AG04449 (cell line): Measurements from ENCODE around the gene PES1.

Experiments used
- CTCF ChIA-PET: fragments of 350-600 bp; formaldehyde crosslinking; extraction: SDS; loops from one replicate; lab custom pipeline; 2021; ENCODE audit warnings: antibody characterized with exemption; lab: Yijun Ruan, JAX
- POLR2A ChIA-PET: fragments of 400-600, 350-600 bp; formaldehyde crosslinking; extraction: SDS; loops from one replicate; lab custom pipeline; 2020; ENCODE audit warnings: antibody characterized with exemption, inconsistent platforms; lab: Yijun Ruan, JAX
- DNase-seq: peaks from one replicate; pipeline ENCODE4 v3.0.0-alpha.2; 2010; ENCODE audit warnings: low read depth, low spot score
- H3K4me3 ChIP-seq: 2 replicates; pipeline ENCODE4 v1.5.1; 2011; ENCODE audit warnings: low read depth, mild to moderate bottlenecking, control low read depth, low read length
- TF ChIP-seq, protein P1 (sequence below): IDR thresholded peaks from one replicate; pipeline ENCODE4 v1.5.1; 2011; ENCODE audit warnings: mild to moderate bottlenecking, moderate library complexity, low read length, control low read depth, inconsistent platforms; ENCODE audit not compliant: insufficient read depth; ENCODE audit errors: missing control alignments

The PES1 gene

GRCh38 chr22:30584441-30584840, 7.3 kb downstream of the PES1 start:
- no peak for DNase-seq
- TF ChIP-seq, protein P1, sequence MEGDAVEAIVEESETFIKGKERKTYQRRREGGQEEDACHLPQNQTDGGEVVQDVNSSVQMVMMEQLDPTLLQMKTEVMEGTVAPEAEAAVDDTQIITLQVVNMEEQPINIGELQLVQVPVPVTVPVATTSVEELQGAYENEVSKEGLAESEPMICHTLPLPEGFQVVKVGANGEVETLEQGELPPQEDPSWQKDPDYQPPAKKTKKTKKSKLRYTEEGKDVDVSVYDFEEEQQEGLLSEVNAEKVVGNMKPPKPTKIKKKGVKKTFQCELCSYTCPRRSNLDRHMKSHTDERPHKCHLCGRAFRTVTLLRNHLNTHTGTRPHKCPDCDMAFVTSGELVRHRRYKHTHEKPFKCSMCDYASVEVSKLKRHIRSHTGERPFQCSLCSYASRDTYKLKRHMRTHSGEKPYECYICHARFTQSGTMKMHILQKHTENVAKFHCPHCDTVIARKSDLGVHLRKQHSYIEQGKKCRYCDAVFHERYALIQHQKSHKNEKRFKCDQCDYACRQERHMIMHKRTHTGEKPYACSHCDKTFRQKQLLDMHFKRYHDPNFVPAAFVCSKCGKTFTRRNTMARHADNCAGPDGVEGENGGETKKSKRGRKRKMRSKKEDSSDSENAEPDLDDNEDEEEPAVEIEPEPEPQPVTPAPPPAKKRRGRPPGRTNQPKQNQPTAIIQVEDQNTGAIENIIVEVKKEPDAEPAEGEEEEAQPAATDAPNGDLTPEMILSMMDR, result no peak
- no peak overlapping the region for H3K4me3 ChIP-seq
- CTCF ChIA-PET, result interaction anchor here (1.0 kb wide), 1 partner anchor 171 kb away, joined by 4 read pairs; no protein-coding TSS in a partner anchor
- POLR2A ChIA-PET, result no interaction called here

GRCh38 chr22:30582788-30583545, 8.7 kb downstream of the PES1 start:
- no peak overlapping the region for H3K4me3 ChIP-seq
- ChIA-PET CTCF (interaction anchor here (0.8 to 1.0 kb wide), 2 partner anchors 50 to 172 kb away, joined by 3 to 4 read pairs; no protein-coding TSS in a partner anchor), POLR2A (no interaction called here)
- DNase-seq, result no peak
- TF ChIP-seq, protein P1, result no peak

DNA sequence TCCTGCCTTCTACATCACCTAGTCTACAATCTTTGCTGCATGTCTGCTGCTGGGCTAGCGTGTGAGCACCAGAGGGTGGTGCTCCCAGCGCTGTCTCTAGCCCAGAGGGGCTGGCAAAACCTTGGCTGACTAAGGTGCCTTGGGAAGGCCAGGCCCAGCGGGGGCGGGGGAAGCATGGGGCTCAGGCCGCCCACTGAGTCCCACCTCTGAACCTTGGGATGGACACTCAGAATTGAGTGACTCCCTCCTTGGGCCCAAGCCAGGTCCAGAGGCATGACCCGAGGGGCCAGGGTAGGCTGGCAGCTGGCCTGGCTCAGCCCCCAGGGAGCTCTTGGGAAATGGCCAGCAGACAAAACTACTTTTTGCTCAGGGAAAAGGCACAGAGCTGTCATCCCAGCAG, 9.7 kb downstream of the PES1 start:
- TF ChIP-seq, protein P1, result no peak
- DNase-seq, result no peak
- H3K4me3 ChIP-seq, result no peak overlapping the region
- POLR2A ChIA-PET, result interaction anchor here (0.6 kb wide), 1 partner anchor 9 kb away, joined by 3 read pairs; no protein-coding TSS in a partner anchor
- CTCF ChIA-PET, result interaction anchor here (1.2 kb wide), 1 partner anchor 9 kb away, joined by 3 read pairs; the partner anchor contains the start of gene PES1

DNA sequence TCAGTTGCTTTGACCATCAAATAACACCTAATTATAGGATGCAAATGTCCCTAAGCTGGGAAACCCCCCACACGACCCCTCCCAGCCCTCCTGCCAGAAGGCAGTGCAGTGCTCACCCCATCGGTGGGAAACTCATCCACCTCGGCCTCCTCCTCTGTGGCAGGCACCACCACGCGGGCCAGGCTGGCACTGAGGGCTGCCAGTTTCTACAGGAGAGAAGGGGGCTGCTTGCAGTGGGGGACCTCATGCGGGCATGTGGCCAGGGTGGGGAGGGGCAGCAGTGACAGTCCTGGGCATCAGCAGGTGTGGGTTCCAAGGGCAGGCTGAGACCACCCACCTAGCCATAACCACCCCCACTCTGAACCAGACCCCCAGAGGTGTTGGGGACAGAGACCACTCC, 10.8 kb downstream of the PES1 start:
- POLR2A ChIA-PET, result interaction anchor here (1.0 kb wide), 1 partner anchor 11 kb away, joined by 3 read pairs; the partner anchor contains the start of gene PES1
- TF ChIP-seq, protein P1, result no peak
- CTCF ChIA-PET, result no interaction called here
- no peak for DNase-seq
- no peak overlapping the region for H3K4me3 ChIP-seq

GRCh38 chr22:30578481-30578880, 13.2 kb downstream of the PES1 start:
- TF ChIP-seq, protein P1, result no peak
- ChIA-PET POLR2A (no interaction called here), CTCF (interaction anchor here (1.4 kb wide), 1 partner anchor 185 kb away, joined by 4 read pairs; no protein-coding TSS in a partner anchor)
- no peak overlapping the region for H3K4me3 ChIP-seq
- DNase-seq, result no peak

DNA sequence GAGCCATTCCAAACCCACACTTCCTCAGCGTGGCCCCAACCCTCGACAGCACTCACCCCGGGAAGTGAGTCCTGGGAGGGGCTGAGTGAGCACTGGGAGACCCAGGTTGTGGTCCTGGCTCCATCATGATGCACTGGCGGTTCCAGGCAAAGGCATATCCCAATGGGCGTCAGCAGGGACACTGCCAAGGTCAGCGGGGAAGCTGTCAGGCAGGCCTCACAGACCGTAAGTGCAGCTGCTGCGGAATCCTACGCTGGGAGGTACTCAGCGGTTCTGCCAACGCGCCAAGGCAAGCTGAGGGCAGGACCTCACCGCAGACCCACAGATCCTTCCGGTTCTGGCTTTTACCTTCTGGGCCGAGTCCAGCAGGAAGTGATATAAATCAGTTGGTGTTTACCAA, 15.9 kb downstream of the PES1 start:
- DNase-seq, result no peak
- CTCF ChIA-PET, result no interaction called here
- POLR2A ChIA-PET, result interaction anchor here (1.1 kb wide), 1 partner anchor 10 kb away, joined by 3 read pairs; no protein-coding TSS in a partner anchor
- no peak overlapping the region for H3K4me3 ChIP-seq
- TF ChIP-seq, protein P1, result no peak
